Endothelial cell (in vitro differentiated cells): ENCODE data around the gene SLC4A2. TPM values are rescaled to one million over a fixed set of nuclear protein-coding genes. Genes with fewer than 3 reads are reported as not detected.

Source experiments
- DNase-seq: peaks from one replicate; pipeline ENCODE4 v3.0.0; 2021; ENCODE audit warnings: low spot score
- H3K27ac Mint-ChIP-seq: one replicate; pipeline ENCODE4 v1.8.0; 2021; ENCODE audit warnings: mixed read lengths, inconsistent platforms; ENCODE audit not compliant: unreplicated experiment
- H3K27me3 Mint-ChIP-seq: one replicate; pipeline ENCODE4 v1.8.0; 2021; ENCODE audit warnings: mild to moderate bottlenecking, moderate library complexity, mixed read lengths, inconsistent platforms; ENCODE audit not compliant: unreplicated experiment
- H3K36me3 Mint-ChIP-seq: one replicate; pipeline ENCODE4 v1.8.0; 2021; ENCODE audit warnings: mild to moderate bottlenecking, low read depth, mixed read lengths, inconsistent platforms; ENCODE audit not compliant: unreplicated experiment
- H3K4me1 Mint-ChIP-seq: one replicate; pipeline ENCODE4 v1.8.0; 2021; ENCODE audit warnings: mild to moderate bottlenecking, mixed read lengths, inconsistent platforms; ENCODE audit not compliant: unreplicated experiment
- H3K4me3 Mint-ChIP-seq: one replicate; pipeline ENCODE4 v1.8.0; 2021; ENCODE audit warnings: mild to moderate bottlenecking, mixed read lengths, inconsistent platforms; ENCODE audit not compliant: unreplicated experiment
- H3K9me3 Mint-ChIP-seq: one replicate; pipeline ENCODE4 v1.8.0; 2021; ENCODE audit warnings: mixed read lengths, inconsistent platforms; ENCODE audit not compliant: unreplicated experiment
- total RNA-seq: library from RNA; stranded (reverse); fragmentation: NEBNext Ultra II Directional; extraction: Animal tissue kit (Norgen Biotek cat#: 25700); gene quantifications from one replicate; pipeline ENCODE4 v1.2.1, GENCODE V29; 2021; ENCODE audit not compliant: unreplicated experiment
- TF ChIP-seq, protein P1 (sequence below): fragments of 200-600 bp; sonication (generic); IDR thresholded peaks from one replicate; pipeline ENCODE4 v1.5.0; 2021; ENCODE audit warnings: antibody characterized with exemption; ENCODE audit not compliant: unreplicated experiment

The SLC4A2 gene
- total RNA-seq, 1 donor from 2014 or later, result 115 TPM

DNA sequence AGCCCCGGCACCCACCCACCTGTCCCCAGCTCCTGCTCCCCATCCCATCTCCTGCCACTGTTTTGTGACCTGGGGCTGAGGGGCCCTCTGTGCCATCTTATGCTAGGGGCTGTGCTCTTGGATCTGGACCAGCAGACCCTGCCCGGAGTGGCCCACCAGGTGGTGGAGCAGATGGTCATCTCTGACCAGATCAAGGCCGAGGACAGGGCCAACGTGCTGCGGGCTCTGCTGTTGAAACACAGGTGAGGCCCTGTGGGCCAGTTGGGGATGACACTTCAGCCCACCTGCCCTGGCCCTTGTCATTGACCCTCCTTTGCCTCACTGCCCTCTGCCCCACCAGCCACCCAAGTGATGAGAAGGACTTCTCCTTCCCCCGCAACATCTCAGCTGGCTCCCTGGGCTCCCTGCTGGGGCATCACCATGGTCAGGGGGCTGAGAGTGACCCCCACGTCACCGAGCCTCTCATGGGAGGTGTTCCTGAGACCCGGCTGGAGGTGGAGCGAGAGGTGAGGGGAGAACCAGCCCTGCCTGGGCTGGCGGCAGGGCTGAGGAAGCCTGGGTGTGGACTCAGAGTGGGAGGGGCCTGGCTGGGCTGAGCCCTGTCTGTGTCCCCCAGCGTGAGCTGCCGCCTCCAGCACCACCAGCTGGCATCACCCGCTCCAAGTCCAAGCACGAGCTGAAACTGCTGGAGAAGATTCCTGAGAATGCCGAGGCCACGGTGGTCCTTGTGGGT lies 10.6 kb downstream of the SLC4A2 start:
- Mint-ChIP-seq H3K4me3 (no peak overlapping the region), H3K4me1 (no peaks in the 10 kb centered on the region), H3K36me3 (peaks cover 23% of the 10 kb centered on the region), H3K9me3 (no peaks in the 10 kb centered on the region), H3K27ac (no peak overlapping the region), H3K27me3 (peaks cover 4% of the 10 kb centered on the region)
- TF ChIP-seq, protein P1, sequence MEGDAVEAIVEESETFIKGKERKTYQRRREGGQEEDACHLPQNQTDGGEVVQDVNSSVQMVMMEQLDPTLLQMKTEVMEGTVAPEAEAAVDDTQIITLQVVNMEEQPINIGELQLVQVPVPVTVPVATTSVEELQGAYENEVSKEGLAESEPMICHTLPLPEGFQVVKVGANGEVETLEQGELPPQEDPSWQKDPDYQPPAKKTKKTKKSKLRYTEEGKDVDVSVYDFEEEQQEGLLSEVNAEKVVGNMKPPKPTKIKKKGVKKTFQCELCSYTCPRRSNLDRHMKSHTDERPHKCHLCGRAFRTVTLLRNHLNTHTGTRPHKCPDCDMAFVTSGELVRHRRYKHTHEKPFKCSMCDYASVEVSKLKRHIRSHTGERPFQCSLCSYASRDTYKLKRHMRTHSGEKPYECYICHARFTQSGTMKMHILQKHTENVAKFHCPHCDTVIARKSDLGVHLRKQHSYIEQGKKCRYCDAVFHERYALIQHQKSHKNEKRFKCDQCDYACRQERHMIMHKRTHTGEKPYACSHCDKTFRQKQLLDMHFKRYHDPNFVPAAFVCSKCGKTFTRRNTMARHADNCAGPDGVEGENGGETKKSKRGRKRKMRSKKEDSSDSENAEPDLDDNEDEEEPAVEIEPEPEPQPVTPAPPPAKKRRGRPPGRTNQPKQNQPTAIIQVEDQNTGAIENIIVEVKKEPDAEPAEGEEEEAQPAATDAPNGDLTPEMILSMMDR, result no peak
- no peak for DNase-seq

DNA sequence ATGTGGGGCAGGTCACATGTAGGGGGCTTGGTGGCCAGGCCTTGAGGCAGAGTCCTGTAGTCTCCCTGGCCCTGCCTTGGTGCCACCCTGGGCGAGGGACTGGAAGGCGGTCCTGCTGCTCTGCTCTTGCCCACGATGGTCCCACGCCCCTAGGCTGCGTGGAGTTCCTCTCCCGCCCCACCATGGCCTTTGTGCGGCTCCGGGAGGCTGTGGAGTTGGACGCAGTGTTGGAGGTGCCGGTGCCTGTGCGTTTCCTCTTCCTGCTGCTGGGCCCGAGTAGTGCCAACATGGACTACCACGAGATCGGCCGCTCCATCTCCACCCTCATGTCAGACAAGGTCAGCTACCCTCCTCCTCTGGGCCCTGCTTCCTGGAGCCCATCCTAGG lies 11.2 kb downstream of the SLC4A2 start:
- Mint-ChIP-seq H3K9me3 (no peaks in the 10 kb centered on the region), H3K36me3 (peaks cover 21% of the 10 kb centered on the region), H3K4me3 (no peak overlapping the region), H3K27me3 (peaks cover 7% of the 10 kb centered on the region), H3K4me1 (no peaks in the 10 kb centered on the region), H3K27ac (no peak overlapping the region)
- TF ChIP-seq, protein P1, result no peak
- DNase-seq, result no peak

DNA sequence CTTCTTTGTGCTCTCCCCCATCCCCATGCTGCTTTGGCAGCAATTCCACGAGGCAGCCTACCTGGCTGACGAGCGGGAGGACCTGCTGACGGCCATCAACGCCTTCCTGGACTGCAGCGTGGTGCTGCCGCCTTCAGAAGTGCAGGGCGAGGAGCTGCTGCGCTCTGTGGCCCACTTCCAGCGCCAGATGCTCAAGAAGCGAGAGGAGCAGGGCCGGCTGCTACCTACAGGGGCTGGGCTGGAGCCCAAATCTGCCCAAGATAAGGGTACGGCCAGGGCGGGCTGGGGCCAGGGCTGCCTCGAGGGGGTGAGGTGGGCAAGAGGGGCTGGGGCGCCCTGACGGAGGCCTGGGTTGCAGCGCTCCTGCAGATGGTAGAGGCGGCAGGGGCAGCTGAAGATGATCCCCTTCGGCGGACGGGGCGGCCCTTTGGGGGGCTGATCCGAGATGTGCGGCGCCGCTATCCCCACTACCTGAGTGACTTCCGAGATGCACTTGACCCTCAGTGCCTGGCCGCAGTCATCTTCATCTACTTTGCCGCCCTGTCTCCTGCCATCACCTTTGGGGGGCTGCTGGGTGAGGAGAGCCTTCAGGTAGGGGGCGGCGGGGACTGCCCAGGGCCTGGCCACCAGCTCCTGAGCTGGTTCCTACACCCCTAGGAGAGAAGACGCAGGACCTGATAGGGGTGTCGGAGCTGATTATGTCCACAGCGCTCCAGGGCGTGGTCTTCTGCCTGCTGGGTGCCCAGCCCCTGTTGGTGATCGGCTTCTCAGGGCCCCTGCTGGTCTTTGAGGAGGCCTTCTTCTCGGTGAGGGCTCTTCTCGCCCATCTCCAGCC lies 11.9 kb downstream of the SLC4A2 start:
- H3K4me1 Mint-ChIP-seq, result no peaks in the 10 kb centered on the region
- no peak for DNase-seq
- no peak overlapping the region for H3K4me3 Mint-ChIP-seq
- peaks cover 8% of the 10 kb centered on the region for H3K27me3 Mint-ChIP-seq
- H3K36me3 Mint-ChIP-seq, result peaks cover 27% of the 10 kb centered on the region
- TF ChIP-seq, protein P1, result no peak
- no peak overlapping the region for H3K27ac Mint-ChIP-seq
- H3K9me3 Mint-ChIP-seq, result no peaks in the 10 kb centered on the region

DNA sequence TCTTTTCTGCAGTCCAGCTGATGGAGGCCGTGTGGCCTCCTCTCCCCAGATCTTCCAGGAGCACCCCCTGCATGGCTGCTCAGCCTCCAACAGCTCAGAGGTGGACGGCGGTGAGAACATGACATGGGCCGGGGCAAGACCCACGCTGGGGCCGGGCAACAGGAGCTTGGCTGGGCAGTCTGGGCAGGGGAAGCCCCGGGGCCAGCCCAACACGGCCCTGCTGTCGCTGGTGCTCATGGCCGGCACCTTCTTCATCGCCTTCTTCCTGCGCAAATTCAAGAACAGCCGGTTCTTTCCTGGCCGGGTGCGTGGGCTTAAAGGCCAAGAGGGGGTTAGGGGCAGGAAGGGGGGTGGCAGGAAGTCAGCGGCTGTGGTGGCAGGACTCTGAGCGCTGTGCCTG lies 14.6 kb downstream of the SLC4A2 start:
- Mint-ChIP-seq H3K4me1 (peaks cover 5% of the 10 kb centered on the region), H3K27me3 (peaks cover 13% of the 10 kb centered on the region), H3K4me3 (no peak overlapping the region), H3K9me3 (no peaks in the 10 kb centered on the region), H3K36me3 (peaks cover 23% of the 10 kb centered on the region), H3K27ac (no peak overlapping the region)
- TF ChIP-seq, protein P1, result no peak
- DNase-seq, result no peak
